ENCODE data around the gene EGLN3.

Gene EGLN3

GRCh38 chr14:33992274-33993007 lies 41.6 kb upstream of the EGLN3 start:
- H3K4me3 ChIP-seq (ENCODE audit: low read depth, low read length) = no peak overlapping the region

GRCh38 chr14:33990790-33991189 lies 39.9 kb upstream of the EGLN3 start:
- no peak for TF ChIP-seq CTCF (IDR thresholded peaks at IDR 0.05; ENCODE audit: borderline replicate concordance, insufficient read depth, low read depth, low read length)

More at GRCh38 chr14:33992274-33993007, 41.6 kb upstream of the EGLN3 start:
- no peak for TF ChIP-seq CTCF (IDR thresholded peaks at IDR 0.05; ENCODE audit: borderline replicate concordance, insufficient read depth, low read depth, low read length)

GRCh38 chr14:33987565-33988080 lies 36.7 kb upstream of the EGLN3 start:
- H3K4me3 ChIP-seq (ENCODE audit: low read depth, low read length) = no peak overlapping the region
- no peak for TF ChIP-seq CTCF (IDR thresholded peaks at IDR 0.05; ENCODE audit: borderline replicate concordance, insufficient read depth, low read depth, low read length)

More at GRCh38 chr14:33990790-33991189, 39.9 kb upstream of the EGLN3 start:
- H3K4me3 ChIP-seq (ENCODE audit: low read depth, low read length) = no peak overlapping the region

- no peak for TF ChIP-seq CTCF (IDR thresholded peaks at IDR 0.05; ENCODE audit: borderline replicate concordance, insufficient read depth, low read depth, low read length)
- no peak overlapping the region for H3K4me3 ChIP-seq (ENCODE audit: low read depth, low read length)
Observed at GRCh38 chr14:33986804-33987203, 35.9 kb upstream of the EGLN3 start.

- no peak for TF ChIP-seq CTCF (IDR thresholded peaks at IDR 0.05; ENCODE audit: borderline replicate concordance, insufficient read depth, low read depth, low read length)
- no peak overlapping the region for H3K4me3 ChIP-seq (ENCODE audit: low read depth, low read length)
Observed at GRCh38 chr14:33985242-33985641, 34.4 kb upstream of the EGLN3 start.

- TF ChIP-seq CTCF (IDR thresholded peaks at IDR 0.05; ENCODE audit: borderline replicate concordance, insufficient read depth, low read depth, low read length) = no peak
- H3K4me3 ChIP-seq (ENCODE audit: low read depth, low read length) = no peak overlapping the region
Observed at GRCh38 chr14:33979613-33980276, 28.9 kb upstream of the EGLN3 start.

Data from GM12875 (cell line).